OCI-LY7 (cell line): ENCODE measurements around the gene RLF. TPM values are rescaled to one million over a fixed set of nuclear protein-coding genes. Genes with fewer than 3 reads are reported as not detected.

Experiments used
- BruUV-seq: library from RNA; stranded (reverse); fragments of 400-500 nt; replicated peaks from 2 replicates; lab custom pipeline; 2021; lab: Mats Ljungman, UMichigan
- CTCF ChIA-PET: fragments of 300-600 bp; sonication (Branson Sonifier 250); formaldehyde crosslinking; loops from one replicate; lab custom pipeline; 2022; ENCODE audit warnings: antibody characterized with exemption; ENCODE audit not compliant: unreplicated experiment; lab: Charles Lee
- POLR2A ChIA-PET: fragments of 300-600 bp; sonication (Branson Sonifier 250); formaldehyde crosslinking; loops from one replicate; lab custom pipeline; 2022; ENCODE audit warnings: antibody characterized with exemption; lab: Charles Lee
- DNase-seq: peaks from one replicate; pipeline ENCODE4 v3.0.0-alpha.2; 2015; ENCODE audit warnings: low spot score
- H2AFZ ChIP-seq: fragments of 200-600 bp; sonication (generic), shearing (Covaris generic); 2 replicates; pipeline ENCODE4 v1.6.1; 2014; ENCODE audit warnings: mild to moderate bottlenecking, antibody characterized with exemption, low read length, moderate library complexity
- H3K27ac ChIP-seq: fragments of 200-600 bp; sonication (generic); 2 replicates; pipeline ENCODE4 v1.5.1; 2014; ENCODE audit warnings: mixed run types, low read depth, mild to moderate bottlenecking, moderate library complexity, low read length, inconsistent platforms; ENCODE audit not compliant: poor library complexity, severe bottlenecking
- H3K36me3 ChIP-seq: fragments of 200-600 bp; sonication (generic); 2 replicates; pipeline ENCODE4 v1.6.1; 2014; ENCODE audit warnings: mild to moderate bottlenecking, antibody characterized with exemption, low read length, moderate library complexity, mixed read lengths; ENCODE audit not compliant: insufficient read depth
- H3K4me1 ChIP-seq: fragments of 200-600 bp; sonication (generic); 2 replicates; pipeline ENCODE4 v1.5.1; 2014; ENCODE audit warnings: mild to moderate bottlenecking, low read length; ENCODE audit not compliant: insufficient read depth, poor library complexity, severe bottlenecking
- H3K4me2 ChIP-seq: fragments of 200-600 bp; sonication (generic); 2 replicates; pipeline ENCODE4 v1.6.1; 2014; ENCODE audit warnings: mild to moderate bottlenecking, low read length
- H3K4me3 ChIP-seq: fragments of 200-600 bp; sonication (generic); 2 replicates; pipeline ENCODE4 v1.5.1; 2014; ENCODE audit warnings: mild to moderate bottlenecking, low read depth, low read length; ENCODE audit not compliant: poor library complexity, severe bottlenecking
- H3K79me2 ChIP-seq: fragments of 200-600 bp; sonication (generic); 2 replicates; pipeline ENCODE4 v1.6.1; 2016; ENCODE audit warnings: low read depth, mild to moderate bottlenecking, low read length, moderate library complexity, mixed read lengths; ENCODE audit not compliant: insufficient read depth
- H3K9me2 ChIP-seq: fragments of 200-600 bp; sonication (generic); 2 replicates; pipeline ENCODE4 v1.6.1; 2016; ENCODE audit warnings: mild to moderate bottlenecking, low read length, mixed read lengths; ENCODE audit not compliant: insufficient read depth
- H3K9me3 ChIP-seq: fragments of 200-600 bp; sonication (generic); 2 replicates; pipeline ENCODE4 v1.6.1; 2014; ENCODE audit warnings: mild to moderate bottlenecking, mixed run types, low read length, mixed read lengths
- H4K20me1 ChIP-seq: fragments of 200-600 bp; sonication (generic); 2 replicates; pipeline ENCODE4 v1.6.1; 2014; ENCODE audit warnings: mild to moderate bottlenecking, antibody characterized with exemption, low read length, moderate library complexity, mixed read lengths; ENCODE audit not compliant: insufficient read depth
- EZH2phosphoT487 ChIP-seq: fragments of 200-600 bp; sonication (generic); IDR thresholded peaks from 2 replicates; pipeline ENCODE4 v1.6.1; 2018; ENCODE audit warnings: low read depth, borderline replicate concordance, mild to moderate bottlenecking, mixed run types, antibody characterized with exemption, low read length, moderate library complexity, mixed read lengths
- intact Hi-C: fragments of 100-400 bp; cut with micrococcal nuclease; formaldehyde crosslinking; loops from one replicate; pipeline ENCODE4 v1.10.0; 2022; ENCODE audit not compliant: unreplicated experiment
- total RNA-seq, 2 experiments: library from RNA; depleted of rRNA in 1 of 2; stranded (reverse); fragments of >200 nt in 1 of 2; shearing (Covaris generic) in 1 of 2; gene quantifications; 2 replicates each; pipeline ENCODE4 v1.2.3, GENCODE V29; 2014 to 2022
- TF ChIP-seq, protein P1 (sequence below): fragments of 200-600 bp; sonication (generic); conservative IDR thresholded peaks from 2 replicates; pipeline ENCODE4 v1.5.1; 2014; ENCODE audit warnings: mild to moderate bottlenecking, antibody characterized with exemption, low read length, moderate library complexity, mixed read lengths

Gene RLF
- total RNA-seq, 2 experiments from 2014 or later, result 16.9 to 22.5 TPM

DNA sequence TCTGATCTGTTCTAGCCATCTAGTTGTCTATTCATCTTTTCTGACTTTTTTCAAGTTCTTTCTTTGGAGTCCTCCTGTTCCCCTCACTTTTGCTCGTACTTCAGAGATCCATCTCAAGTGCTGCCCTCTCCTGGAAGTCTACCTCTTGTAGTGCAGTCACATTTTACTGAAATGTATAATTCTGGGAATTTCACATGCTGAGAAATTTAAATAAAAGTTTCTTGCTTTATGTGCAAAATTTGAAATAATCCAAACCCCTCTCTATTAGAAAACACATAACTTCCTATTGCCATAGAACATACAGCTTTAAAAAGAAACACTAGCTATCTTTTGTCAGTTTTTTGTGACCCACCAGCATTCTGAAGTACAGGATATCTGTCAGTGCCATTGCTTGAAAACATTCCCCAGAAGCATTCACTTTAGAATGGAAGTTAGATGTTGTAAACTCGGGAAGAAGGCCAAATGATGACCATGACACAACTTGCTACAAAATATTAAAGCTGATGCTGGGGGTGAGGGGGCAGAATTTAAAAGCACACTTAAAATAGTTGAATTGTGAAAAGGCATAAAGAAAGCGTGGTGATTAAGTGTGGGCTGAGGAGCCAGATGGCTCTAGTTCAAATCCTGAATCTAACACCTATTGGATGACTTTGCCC is 22.0 kb downstream of the RLF start:
- Histone ChIP-seq H3K4me3 (no peak overlapping the region), H3K79me2 (peaks cover 97% of the 10 kb centered on the region), H2AFZ (no peak overlapping the region), H3K4me2 (no peak overlapping the region), H3K9me2 (no peaks in the 10 kb centered on the region), H3K4me1 (peaks cover 40% of the 10 kb centered on the region), H3K9me3 (no peaks in the 10 kb centered on the region), H4K20me1 (peaks cover 37% of the 10 kb centered on the region), H3K36me3 (no peaks in the 10 kb centered on the region), H3K27ac (no peak overlapping the region)
- intact Hi-C loops, result loop anchor here (1.0 kb wide), 1 partner anchor 30 kb away; no protein-coding TSS in a partner anchor
- DNase-seq, result peak; percentile 48
- POLR2A ChIA-PET, result interaction anchor here (0.7 to 0.9 kb wide), 4 partner anchors 23 to 975 kb away, joined by 3 to 4 read pairs (median 3); no protein-coding TSS in a partner anchor
- TF ChIP-seq EZH2phosphoT487, result no peak
- TF ChIP-seq, protein P1, sequence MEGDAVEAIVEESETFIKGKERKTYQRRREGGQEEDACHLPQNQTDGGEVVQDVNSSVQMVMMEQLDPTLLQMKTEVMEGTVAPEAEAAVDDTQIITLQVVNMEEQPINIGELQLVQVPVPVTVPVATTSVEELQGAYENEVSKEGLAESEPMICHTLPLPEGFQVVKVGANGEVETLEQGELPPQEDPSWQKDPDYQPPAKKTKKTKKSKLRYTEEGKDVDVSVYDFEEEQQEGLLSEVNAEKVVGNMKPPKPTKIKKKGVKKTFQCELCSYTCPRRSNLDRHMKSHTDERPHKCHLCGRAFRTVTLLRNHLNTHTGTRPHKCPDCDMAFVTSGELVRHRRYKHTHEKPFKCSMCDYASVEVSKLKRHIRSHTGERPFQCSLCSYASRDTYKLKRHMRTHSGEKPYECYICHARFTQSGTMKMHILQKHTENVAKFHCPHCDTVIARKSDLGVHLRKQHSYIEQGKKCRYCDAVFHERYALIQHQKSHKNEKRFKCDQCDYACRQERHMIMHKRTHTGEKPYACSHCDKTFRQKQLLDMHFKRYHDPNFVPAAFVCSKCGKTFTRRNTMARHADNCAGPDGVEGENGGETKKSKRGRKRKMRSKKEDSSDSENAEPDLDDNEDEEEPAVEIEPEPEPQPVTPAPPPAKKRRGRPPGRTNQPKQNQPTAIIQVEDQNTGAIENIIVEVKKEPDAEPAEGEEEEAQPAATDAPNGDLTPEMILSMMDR, result peak; percentile 92
- BruUV-seq, result no TSS peak
- CTCF ChIA-PET, result interaction anchor here (0.5 to 1.0 kb wide), 2 partner anchors 18 to 33 kb away, joined by 3 to 5 read pairs; no protein-coding TSS in a partner anchor

DNA sequence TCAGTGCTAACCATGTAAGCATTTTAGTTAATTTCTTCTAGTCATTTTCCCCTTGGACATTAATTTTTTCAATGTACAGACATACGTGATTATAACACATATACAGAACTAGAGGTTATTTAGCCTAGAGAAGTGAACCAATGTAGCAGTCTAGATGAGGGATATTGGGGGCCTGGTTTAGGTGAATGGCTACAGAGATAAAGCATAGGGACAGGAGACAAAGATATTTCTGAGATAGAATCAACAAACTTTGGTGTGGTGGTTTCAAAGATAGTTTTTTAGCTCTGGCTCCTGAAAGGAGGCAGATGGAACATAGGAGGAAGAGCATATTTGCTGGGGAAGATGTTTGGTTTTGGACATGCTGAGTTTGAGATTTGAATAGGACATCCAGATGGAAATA is 23.0 kb downstream of the RLF start:
- no peak for DNase-seq

More for the DNA sequence above, 23.0 kb downstream of the RLF start:
- peaks cover 97% of the 10 kb centered on the region for H3K79me2 ChIP-seq
- no peak overlapping the region for H3K27ac ChIP-seq
- H4K20me1 ChIP-seq, result peaks cover 36% of the 10 kb centered on the region
- H3K4me1 ChIP-seq, result peaks cover 40% of the 10 kb centered on the region
- POLR2A ChIA-PET, result interaction anchor here (0.7 to 0.9 kb wide), 3 partner anchors 13 to 974 kb away, joined by 3 read pairs; no protein-coding TSS in a partner anchor
- no peak overlapping the region for H2AFZ ChIP-seq
- no peak overlapping the region for H3K4me2 ChIP-seq
- no peak for TF ChIP-seq EZH2phosphoT487
- TF ChIP-seq, protein P1, result no peak
- intact Hi-C loops, result no loop called here
- H3K9me2 ChIP-seq, result no peaks in the 10 kb centered on the region
- no TSS peak for BruUV-seq
- peaks cover 7% of the 10 kb centered on the region; the same call in 1 of the 2 replicates for H3K36me3 ChIP-seq
- no peaks in the 10 kb centered on the region for H3K9me3 ChIP-seq
- CTCF ChIA-PET, result no interaction called here
- no peak overlapping the region for H3K4me3 ChIP-seq
